Activated CD8-positive, alpha-beta memory T cell treated with anti-CD3 and anti-CD28 coated beads for 4 hours (primary cell): ENCODE measurements around the gene FERD3L.
"Not testable (repeated sequence)": the region's sequence is repeated elsewhere in the genome, so short reads cannot be mapped to it uniquely, and the experiment has no call there.

Source experiments
- DNase-seq, 2 donors: peaks; one replicate each; pipeline ENCODE4 v3.0.0-alpha.2; 2020; ENCODE audit warnings: low read depth in 2 of 2

FERD3L gene, protein sequence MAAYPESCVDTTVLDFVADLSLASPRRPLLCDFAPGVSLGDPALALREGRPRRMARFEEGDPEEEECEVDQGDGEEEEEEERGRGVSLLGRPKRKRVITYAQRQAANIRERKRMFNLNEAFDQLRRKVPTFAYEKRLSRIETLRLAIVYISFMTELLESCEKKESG

DNA sequence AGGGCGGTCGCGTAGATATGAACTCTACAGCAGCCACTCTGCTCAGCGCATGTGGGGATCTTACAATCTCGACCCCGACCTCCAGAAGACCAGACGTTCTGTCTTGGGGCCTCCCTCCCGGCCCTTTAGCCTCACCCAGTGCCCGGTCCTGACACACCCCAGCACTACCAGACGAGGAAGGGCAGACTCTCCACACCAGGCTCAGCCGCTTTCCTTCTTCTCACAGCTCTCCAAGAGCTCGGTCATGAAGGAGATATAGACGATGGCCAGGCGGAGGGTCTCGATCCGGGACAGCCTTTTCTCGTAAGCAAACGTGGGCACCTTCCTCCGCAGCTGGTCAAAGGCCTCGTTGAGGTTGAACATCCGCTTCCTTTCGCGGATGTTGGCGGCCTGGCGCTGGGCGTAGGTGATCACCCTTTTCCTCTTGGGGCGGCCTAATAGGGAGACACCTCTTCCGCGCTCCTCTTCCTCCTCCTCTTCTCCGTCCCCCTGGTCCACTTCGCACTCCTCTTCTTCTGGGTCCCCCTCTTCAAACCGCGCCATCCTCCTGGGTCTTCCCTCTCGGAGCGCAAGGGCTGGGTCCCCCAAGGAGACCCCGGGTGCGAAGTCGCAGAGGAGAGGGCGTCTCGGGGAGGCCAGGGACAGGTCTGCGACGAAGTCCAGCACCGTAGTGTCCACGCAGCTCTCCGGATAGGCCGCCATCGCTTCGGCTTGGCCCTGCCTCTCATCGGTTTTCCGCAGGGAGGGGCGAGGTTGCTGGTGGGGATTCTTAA is at the start of gene FERD3L:
FERD3L (minus strand) TSS at position 761 of the 773 bp plus-strand sequence; CDS start at position 702, 59 bp downstream.
- DNase-seq, result no peak

DNA sequence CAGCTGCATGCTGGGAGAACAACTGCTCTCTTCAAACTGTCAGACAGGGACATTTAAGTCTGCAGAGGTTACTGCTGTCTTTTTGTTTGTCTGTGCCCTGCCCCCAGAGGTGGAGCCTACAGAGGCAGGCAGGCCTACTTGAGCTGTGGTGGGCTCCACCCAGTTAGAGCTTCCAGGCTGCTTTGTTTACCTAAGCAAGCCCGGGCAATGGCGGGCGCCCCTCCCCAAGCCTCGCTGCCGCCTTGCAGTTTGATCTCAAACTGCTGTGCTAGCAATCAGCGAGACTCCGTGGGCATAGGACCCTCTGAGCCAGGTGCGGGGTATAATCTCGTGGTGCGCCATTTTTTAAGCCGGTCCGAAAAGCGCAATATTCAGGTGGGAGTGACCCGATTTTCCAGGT is 49.2 kb upstream of the FERD3L start:
- not testable (repeated sequence) for DNase-seq

DNA sequence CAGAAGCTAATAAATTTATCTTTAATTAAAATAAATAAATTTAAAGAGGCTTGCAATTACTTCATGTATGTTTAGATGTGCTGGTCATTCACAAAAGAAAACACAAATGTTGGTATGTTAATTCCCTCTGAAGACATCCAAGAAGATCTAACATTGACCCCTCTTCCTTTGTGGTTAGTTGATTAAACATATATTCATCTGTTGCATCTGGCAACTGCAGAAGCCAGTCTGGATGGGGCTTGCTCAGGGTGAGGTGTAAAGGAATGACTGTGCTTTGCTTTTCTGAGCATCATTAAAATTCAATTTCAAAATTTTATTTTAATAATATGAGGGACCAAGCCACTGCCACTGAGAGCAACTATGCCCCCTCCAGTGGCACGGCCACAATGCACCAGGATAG is 36.4 kb upstream of the FERD3L start:
- DNase-seq, result no peak

DNA sequence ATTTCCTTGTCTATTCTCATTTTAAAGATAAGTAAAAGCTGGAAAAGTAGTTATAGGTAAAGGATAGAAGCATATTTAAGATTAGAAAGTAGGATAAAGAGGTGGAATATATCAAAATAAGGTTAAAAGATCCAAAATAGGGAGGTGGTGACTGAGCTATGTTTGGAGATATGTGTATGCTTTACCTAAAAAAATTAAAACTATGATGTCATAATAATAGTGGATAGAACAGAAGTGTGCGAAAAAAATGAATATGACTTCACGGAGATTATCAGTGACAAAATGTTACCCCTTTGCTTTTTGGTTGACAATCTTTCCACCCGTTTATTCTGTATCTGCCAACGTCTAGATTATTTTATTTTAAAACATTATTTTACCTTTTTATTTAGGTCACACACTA is 33.4 kb upstream of the FERD3L start:
- DNase-seq, result no peak

DNA sequence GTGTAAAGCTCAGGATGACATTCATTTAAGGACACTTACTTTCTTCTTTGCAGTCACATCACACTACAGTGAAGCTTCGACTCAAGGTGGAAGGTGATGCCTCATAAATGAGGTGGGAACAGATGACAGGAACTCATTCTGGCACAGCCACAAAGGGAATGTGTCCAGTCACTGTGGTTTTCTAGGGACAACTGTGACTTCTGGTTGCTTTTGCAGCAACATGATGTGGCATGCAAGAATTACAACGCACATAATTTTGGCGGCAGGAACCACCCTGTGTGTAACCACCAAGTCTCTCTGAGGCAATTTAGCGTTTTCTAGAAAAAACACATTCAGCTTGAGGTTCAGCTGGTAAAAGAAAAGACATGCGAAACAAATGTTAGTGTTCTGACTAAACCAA is 32.0 kb upstream of the FERD3L start:
- no peak for DNase-seq

DNA sequence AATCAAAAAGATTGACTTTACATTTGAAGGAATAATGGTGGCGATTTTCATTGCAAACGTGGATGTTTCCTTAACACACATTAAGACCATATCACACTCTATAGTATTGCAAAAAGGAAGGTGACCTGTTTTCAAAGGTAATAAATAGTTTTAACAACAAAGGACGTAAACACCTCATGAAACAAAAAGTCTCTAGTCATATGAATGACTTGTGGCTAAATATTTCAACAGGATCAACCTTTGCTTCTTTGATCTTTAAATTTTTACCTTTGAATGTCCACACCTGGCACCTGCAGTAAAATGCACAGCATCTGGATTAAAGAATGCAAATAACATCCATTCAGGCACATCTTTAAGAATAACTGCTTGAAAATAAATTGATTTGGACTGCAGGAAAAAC is 30.0 kb upstream of the FERD3L start:
- no peak for DNase-seq

DNA sequence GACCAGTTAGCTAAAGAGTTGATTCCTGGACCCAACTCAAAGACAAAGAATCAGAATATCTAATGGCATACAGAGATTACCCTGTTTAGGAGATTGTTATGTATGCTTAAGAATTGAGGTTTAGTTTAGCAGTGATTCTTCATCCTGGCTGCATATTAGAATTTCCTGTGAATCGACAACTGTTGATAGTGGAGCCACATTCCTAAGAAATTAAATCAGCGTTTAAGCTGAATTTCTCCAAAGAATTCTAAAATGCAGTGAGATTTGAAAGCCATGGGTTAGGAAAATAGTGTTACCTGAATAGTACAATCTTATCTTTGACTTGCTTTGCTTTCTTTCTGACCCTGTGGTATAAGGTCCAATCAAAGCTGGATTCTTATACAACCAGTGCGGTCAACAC is 16.4 kb upstream of the FERD3L start:
- DNase-seq, result no peak

DNA sequence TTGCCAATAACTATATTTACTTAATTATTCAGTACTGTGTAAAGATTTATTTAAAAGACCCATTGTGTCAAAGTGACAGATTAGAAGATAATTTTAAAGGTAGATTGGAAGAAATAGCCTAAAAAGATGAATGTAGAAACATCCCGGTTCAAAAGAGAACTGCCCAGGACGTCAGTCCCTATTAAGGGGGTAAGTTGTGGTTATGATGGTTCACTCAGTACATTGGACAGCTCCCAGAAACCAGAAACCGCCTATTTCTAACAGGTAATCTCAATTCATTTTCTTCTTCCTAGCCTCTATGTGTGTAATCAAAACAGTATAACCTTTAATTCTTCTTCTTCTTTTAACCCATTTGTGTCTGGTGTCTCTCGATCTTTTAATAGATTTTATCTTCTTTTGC is 1.5 kb upstream of the FERD3L start:
- DNase-seq, result no peak

DNA sequence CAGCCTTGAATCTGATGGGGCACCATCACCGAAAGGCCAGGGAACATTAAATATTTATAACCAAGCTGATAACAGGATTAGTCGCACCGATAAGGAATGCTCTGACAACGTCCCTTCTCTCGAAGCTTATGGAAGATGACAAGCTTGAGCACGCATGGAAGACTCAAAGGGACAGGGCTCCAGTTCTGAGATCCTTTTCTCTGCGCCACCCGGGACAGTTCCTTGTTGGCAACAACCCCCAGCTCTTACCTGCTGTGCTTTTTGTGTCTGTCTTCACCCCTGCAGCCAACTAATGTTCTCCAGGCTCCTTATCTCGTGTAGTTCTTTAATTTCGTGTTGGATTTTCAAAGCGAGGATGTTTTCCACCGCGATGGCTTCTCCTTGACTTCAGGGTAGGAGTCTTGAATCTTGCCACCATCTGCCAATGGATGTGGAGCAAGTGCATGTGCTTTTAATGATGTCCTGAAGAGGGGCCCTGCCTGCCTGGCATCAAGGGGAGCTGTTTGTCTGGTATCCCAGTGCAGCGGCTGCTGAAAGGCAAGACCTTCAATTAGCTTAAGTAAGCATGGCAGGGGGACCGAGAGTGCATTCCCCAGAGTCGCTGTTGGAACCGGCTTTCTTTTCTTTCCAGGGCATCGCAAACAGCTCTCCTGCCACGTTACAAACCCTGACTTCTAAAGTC is 354 bp upstream of the FERD3L start:
- DNase-seq, result no peak

DNA sequence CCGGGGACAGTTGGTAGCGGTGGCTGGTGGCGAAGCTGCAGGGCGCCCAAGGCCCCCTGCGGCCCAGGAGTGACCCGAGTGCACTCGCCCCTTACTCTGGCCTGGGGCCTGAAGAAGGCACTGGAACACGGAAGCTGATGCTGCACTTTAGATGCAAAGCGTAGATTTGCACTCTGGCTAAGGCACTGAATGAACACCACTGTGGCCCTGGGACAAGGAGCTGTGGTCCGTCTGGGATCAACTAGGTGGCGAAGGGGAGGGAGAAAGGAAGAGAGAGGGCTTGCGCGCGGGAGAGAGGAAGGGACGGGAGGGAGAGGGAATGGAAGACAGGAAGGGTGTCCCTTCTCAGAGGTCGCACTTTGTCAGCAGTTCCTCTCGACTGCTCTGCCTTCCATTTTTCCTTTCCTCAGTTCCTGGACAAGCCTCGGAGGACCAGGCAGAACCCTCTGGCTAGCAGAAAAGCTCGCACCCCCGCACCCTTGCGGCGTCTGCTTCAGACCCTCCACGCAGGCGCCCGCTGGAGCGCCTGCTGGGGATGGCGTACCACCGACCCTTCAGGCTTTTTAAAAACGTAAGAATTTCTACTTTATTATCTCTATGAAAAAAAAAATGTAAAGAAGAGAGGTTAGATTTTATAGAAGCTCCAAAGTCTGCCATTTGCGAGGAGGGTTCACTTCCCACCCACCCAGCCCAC is 1.2 kb downstream of the FERD3L start:
- no peak for DNase-seq

DNA sequence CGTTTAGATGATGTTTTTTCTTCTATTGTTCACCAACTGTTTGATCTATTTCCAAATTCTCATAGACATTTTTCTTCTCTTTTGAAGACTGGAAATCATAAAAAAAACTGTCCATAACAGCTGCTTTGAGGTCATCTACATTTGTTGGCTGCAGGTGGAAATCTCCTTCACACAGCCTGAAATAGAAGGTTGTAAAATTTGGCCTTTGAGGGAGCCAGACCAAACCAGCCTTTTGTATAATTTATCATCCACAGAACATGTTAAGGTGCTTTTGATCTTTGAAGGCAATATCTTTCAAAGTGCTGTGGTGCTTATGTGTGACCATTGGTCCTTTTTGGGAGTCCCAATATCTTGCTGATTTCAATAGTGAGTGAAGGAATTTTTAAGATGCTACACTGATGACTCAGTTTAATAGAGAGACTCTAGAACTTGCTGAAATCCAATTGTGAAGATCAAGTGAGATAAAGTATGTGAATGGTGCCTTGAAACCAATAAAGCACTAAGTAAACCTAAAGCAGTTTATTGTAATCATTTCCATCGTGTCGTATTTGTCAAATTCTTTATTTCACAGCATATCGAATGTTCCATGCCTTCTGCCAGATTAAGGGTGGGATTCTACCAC is 5.4 kb downstream of the FERD3L start:
- DNase-seq, result no peak

DNA sequence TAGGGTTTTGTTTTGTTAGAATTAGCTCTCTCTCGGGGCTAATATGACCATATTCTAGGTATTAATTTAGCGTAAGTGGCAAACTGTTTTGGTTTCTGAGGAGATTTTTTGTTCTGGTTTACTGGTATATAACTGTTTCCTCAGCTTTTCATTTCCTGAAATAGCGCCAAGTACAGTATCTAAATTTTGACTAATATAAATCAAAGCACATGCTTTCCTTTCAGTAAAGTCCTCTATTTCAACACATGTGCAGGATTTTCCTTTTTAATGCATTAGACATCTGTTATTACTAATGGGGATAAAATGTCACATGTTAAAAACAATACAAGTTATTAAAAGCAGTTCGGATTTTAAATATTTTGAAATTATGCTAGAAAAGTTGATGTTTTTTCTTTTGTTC is 11.3 kb downstream of the FERD3L start:
- no peak for DNase-seq

DNA sequence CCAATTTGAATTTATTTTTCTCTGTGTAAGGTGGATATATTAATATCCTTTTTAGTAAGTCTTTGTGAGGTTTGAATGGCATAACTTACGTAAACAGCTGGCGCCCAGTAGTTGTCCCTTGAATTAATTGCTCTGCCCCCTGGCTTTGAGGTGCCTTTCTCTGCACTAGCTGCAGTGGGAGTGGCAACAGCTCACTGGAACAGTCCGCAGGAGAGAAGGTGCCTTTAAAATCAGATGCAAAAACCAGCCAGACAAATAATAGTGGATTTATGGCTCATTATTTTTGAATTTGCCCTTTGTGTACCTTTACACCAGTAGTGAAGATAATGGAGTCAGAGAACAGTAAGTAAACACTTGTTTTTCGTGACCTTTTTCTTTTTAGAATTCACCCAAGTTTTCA is 11.8 kb downstream of the FERD3L start:
- DNase-seq, result no peak

DNA sequence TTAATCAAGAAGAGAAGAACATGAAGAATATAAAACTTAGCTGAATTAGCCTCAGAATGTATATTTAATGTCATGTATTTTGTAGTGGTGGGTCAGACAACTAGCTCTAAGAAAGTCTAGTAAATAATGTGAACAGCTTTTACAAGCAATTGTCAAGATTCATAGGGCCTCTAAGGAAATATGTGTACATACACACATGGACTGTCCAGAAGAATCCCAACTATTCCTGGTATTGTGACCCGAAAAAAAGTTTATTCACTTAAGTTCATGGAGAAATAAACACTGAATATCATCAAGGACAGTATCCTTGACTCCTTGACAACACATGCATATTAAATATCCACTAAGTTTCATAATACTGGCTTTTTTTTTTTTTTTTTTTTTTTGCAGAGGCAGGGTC is 16.4 kb downstream of the FERD3L start:
- no peak for DNase-seq

DNA sequence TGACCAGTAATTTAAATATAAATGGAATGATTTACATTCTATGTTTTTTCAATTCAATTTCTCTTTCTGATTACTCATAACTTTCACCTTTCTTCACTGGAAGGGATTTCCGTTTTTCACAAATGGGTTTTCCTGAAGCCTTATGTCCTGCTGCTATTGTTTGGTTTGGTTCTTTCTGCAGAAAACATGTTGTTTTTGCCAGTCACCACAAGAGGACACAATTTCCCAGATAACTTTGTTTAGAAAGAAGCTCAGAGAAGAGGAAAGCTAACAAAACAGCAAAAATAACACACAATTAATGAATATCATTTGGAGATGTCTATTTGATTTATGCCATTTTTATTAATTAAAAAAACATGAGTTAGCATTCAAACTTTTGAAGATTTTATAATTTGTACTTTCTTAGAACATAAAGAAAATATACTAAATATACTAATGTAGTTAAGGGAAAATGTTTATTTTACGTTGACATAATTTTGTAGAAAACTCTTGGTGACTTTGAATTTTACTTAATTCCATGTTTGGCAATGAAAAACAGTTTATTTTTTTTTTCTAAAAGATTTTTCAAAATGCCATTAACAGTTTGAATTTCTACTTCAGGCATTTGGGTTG is 23.1 kb downstream of the FERD3L start:
- DNase-seq, result no peak

DNA sequence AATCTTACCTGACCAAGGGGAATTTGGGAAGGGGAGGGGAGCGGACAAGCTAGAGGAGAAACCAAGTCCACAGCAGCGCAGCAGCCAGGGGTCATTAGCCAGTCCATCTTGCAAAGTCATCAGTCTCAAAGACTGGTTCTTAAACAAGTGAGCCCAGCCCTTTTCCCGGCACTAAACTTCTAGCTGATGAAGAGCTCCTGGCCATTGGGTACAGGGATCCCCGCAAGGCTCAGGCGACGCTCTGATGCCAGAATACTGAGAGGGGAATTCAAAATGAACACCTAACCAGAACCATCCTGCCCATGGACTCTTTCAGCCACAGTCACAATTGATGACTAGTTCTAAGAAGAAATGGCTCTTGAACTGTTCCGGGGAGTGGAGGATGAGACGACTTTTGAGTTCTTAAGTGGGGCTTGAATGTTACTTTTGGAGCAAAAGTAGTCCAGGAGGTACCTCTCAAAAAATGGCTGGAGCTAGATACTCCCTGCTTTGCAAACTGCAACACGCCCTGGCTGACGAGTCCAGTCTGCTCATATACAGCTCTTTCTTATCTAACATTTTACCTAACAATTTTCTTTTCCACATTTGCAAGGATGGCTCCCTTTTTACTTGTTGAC is 25.2 kb downstream of the FERD3L start:
- no peak for DNase-seq

DNA sequence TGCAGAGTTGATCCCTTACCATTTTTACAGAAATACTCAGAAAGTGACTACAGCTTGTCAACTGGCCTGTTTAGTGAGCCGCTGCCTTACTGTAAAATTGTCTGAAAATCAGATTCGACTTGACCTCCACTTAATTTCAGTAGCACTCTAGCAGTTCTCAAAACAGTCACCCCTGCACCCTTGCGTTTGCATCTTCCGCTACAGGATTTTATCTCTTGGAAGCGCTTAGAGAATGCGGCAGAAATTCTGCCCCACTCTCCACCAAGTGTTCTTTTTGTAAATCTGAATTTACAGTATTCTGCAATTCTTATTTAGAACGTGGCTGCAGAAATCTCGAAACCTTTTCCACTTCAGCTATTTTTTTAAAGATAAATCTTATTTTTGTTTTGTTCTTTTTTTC is 25.8 kb downstream of the FERD3L start:
- DNase-seq, result no peak

DNA sequence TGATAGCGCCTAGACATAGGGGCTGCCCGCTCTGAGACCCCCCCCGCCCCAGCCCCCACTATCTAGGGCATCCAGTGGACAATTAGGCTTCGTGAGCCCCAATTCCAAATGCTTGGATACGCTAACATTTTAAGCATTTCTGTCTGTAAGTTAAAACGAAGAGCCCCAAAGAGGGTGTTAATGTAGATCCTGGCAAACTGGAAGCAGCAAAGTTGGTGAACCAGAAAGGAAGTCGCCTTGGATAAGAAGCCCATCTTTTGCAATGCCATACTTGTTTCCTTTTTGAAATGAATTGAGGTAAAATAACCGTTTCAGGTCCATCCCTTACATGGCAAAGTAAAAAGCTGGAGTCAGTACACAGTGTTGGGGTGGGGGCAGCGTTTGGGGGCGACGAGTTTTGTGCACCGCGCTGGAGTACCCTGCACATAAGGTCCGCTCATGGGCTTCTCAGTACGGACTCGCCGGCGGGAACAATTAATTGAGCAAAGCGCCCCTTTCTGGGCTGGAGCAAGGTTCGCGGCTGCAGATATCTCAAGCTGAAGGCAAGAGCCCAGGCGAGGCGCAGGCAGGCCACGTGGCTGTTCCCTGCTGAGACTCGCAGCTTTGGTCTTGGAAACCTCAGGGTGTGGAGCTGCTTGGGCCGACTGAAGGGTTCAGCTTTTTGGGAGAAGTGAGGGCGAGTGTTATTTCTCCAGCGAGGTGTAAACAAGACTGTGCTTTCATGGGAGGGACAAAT is 26.4 kb downstream of the FERD3L start:
- DNase-seq, result no peak

DNA sequence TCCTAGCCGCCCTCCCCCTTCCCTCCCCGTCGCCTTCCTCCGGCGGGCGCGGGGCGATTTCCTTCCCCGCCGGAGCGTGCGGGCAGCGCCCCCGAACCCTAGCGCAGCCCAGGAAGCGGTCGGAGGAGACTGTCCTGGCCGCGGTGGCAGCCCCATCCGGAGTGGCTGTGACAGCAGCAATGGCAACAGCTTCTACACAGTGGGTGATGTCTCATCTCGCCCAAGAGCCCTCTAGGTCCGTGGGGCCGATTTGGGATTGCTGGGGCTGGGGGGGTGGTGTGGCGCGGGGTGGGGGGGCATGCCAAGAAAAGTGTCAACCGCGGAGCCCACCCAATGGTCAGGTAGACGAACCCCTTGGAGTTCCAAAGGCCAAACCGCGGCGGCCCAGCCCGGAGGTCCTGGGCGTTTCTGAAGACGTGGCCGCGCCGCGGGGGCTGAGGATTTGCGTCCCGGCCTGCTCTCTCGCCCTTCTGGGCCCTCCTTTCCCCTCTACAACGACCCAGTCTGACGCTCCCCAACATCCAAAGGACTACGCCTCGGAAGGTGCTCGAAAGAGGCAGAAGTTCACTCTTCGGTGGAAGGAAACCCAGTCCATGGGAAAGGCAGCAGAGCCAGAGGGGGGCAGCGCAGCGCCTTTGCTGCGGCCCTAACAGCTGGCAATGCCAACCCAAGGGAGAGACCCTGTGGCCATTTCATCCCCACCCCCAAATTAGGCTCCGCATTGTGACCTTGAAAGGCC is 27.2 kb downstream of the FERD3L start:
- DNase-seq, result no peak
